HEK293 (cell line): ENCODE results near the gene PRDM11.

Experiments
- CTCF ChIP-seq: fragments of 450-650 bp; formaldehyde crosslinking; IDR thresholded peaks from 2 replicates; pipeline ENCODE4 v1.5.1; 2016; ENCODE audit warnings: missing biosample characterization, missing genetic modification characterization
- KLF1 ChIP-seq: fragments of 450-650 bp; formaldehyde crosslinking; IDR thresholded peaks from 2 replicates; pipeline ENCODE4 v1.5.1; 2016; ENCODE audit warnings: missing biosample characterization, missing genetic modification characterization
- KLF17 ChIP-seq: fragments of 450-650 bp; formaldehyde crosslinking; IDR thresholded peaks from 2 replicates; pipeline ENCODE4 v1.5.1; 2016; ENCODE audit warnings: missing biosample characterization, missing genetic modification characterization
- PATZ1 ChIP-seq: fragments of 450-650 bp; formaldehyde crosslinking; IDR thresholded peaks from 2 replicates; pipeline ENCODE4 v1.5.1; 2016; ENCODE audit warnings: missing biosample characterization, missing genetic modification characterization
- SP3 ChIP-seq: fragments of 450-650 bp; formaldehyde crosslinking; IDR thresholded peaks from 2 replicates; pipeline ENCODE4 v1.5.1; 2016; ENCODE audit warnings: missing biosample characterization, missing genetic modification characterization
- ZNF140 ChIP-seq: fragments of 450-650 bp; formaldehyde crosslinking; IDR thresholded peaks from 2 replicates; pipeline ENCODE4 v1.5.1; 2016; ENCODE audit warnings: missing biosample characterization, missing genetic modification characterization
- ZNF274 ChIP-seq, 2 experiments: fragments of 200-500 bp in 1 of 2; fragments of 450-650 bp in 1 of 2; sonication (Bioruptor generic) in 1 of 2; formaldehyde crosslinking in 1 of 2; IDR thresholded peaks; 2 replicates each; pipeline versions ENCODE4 v1.5.1 to v1.6.1; 2014 to 2016; ENCODE audit warnings: borderline replicate concordance in 1 of 2, inconsistent platforms in 1 of 2, low read length in 1 of 2, missing biosample characterization in 1 of 2, missing genetic modification characterization in 1 of 2
- ZNF335 ChIP-seq: fragments of 450-650 bp; formaldehyde crosslinking; conservative IDR thresholded peaks from 2 replicates; pipeline ENCODE4 v1.5.1; 2016; ENCODE audit warnings: missing biosample characterization, missing genetic modification characterization
- ZNF521 ChIP-seq: fragments of 450-650 bp; formaldehyde crosslinking; IDR thresholded peaks from 2 replicates; pipeline ENCODE4 v1.5.1; 2017; ENCODE audit warnings: missing biosample characterization, mild to moderate bottlenecking, missing genetic modification characterization
- ZNF701 ChIP-seq: fragments of 450-650 bp; formaldehyde crosslinking; IDR thresholded peaks from 2 replicates; pipeline ENCODE4 v1.5.1; 2016; ENCODE audit warnings: missing biosample characterization, missing genetic modification characterization
- ZNF777 ChIP-seq: fragments of 450-650 bp; formaldehyde crosslinking; IDR thresholded peaks from 2 replicates; pipeline ENCODE4 v1.5.1; 2017; ENCODE audit warnings: missing biosample characterization, missing genetic modification characterization, borderline replicate concordance
- TF ChIP-seq, protein P1 (sequence below): fragments of 450-650 bp; formaldehyde crosslinking; IDR thresholded peaks from 2 replicates; pipeline ENCODE4 v1.5.1; 2016; ENCODE audit warnings: missing biosample characterization, missing genetic modification characterization
- TF ChIP-seq, protein P2 (sequence below): fragments of 450-650 bp; IDR thresholded peaks from 2 replicates; pipeline ENCODE4 v1.5.1; 2018; ENCODE audit warnings: missing biosample characterization, mild to moderate bottlenecking, missing genetic modification characterization
- TF ChIP-seq, protein P3 (sequence below): fragments of 450-650 bp; formaldehyde crosslinking; IDR thresholded peaks from 2 replicates; pipeline ENCODE4 v1.5.1; 2016; ENCODE audit warnings: missing biosample characterization, missing genetic modification characterization

DNA sequence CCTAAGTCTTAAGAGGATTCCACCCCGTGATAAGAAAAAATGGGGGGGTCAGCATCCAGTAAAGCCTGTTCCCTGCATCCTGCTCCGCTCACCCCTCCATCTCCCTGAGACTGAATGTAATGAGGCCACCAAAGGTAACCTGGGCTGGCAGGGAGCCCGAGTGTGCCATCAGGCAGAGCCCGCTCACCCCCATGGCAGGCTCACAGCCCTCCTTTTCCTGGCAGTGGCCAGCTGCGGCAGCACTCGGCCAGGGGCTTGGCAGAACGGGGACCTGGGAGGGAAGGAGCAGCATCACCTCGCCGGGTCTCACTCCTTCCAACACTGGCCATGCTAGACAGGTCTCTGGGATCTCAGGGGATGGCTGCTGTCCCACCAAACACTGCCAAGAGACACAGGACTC is 64.4 kb downstream of the PRDM11 start:
- TF ChIP-seq ZNF274 (IDR thresholded peaks at IDR 0.05; ENCODE audit: low read length) (no peak), ZNF274 (tag by site-specific recombination; IDR thresholded peaks at IDR 0.05; ENCODE audit: borderline replicate concordance) (no peak), CTCF (tag by site-specific recombination) (no peak), KLF17 (tag by site-specific recombination) (no peak), ZNF335 (tag by site-specific recombination) (no peak), ZNF701 (tag by site-specific recombination) (no peak), ZNF777 (no peak), PATZ1 (tag by site-specific recombination) (no peak), SP3 (tag by site-specific recombination) (no peak), ZNF521 (no peak), ZNF140 (tag by site-specific recombination) (no peak), KLF1 (tag by site-specific recombination) (no peak)
- TF ChIP-seq, protein P1, sequence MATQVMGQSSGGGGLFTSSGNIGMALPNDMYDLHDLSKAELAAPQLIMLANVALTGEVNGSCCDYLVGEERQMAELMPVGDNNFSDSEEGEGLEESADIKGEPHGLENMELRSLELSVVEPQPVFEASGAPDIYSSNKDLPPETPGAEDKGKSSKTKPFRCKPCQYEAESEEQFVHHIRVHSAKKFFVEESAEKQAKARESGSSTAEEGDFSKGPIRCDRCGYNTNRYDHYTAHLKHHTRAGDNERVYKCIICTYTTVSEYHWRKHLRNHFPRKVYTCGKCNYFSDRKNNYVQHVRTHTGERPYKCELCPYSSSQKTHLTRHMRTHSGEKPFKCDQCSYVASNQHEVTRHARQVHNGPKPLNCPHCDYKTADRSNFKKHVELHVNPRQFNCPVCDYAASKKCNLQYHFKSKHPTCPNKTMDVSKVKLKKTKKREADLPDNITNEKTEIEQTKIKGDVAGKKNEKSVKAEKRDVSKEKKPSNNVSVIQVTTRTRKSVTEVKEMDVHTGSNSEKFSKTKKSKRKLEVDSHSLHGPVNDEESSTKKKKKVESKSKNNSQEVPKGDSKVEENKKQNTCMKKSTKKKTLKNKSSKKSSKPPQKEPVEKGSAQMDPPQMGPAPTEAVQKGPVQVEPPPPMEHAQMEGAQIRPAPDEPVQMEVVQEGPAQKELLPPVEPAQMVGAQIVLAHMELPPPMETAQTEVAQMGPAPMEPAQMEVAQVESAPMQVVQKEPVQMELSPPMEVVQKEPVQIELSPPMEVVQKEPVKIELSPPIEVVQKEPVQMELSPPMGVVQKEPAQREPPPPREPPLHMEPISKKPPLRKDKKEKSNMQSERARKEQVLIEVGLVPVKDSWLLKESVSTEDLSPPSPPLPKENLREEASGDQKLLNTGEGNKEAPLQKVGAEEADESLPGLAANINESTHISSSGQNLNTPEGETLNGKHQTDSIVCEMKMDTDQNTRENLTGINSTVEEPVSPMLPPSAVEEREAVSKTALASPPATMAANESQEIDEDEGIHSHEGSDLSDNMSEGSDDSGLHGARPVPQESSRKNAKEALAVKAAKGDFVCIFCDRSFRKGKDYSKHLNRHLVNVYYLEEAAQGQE (tag by site-specific recombination), result no peak
- TF ChIP-seq, protein P2, sequence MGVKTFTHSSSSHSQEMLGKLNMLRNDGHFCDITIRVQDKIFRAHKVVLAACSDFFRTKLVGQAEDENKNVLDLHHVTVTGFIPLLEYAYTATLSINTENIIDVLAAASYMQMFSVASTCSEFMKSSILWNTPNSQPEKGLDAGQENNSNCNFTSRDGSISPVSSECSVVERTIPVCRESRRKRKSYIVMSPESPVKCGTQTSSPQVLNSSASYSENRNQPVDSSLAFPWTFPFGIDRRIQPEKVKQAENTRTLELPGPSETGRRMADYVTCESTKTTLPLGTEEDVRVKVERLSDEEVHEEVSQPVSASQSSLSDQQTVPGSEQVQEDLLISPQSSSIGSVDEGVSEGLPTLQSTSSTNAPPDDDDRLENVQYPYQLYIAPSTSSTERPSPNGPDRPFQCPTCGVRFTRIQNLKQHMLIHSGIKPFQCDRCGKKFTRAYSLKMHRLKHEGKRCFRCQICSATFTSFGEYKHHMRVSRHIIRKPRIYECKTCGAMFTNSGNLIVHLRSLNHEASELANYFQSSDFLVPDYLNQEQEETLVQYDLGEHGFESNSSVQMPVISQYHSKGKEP (tag by site-specific recombination), result no peak
- TF ChIP-seq, protein P3, sequence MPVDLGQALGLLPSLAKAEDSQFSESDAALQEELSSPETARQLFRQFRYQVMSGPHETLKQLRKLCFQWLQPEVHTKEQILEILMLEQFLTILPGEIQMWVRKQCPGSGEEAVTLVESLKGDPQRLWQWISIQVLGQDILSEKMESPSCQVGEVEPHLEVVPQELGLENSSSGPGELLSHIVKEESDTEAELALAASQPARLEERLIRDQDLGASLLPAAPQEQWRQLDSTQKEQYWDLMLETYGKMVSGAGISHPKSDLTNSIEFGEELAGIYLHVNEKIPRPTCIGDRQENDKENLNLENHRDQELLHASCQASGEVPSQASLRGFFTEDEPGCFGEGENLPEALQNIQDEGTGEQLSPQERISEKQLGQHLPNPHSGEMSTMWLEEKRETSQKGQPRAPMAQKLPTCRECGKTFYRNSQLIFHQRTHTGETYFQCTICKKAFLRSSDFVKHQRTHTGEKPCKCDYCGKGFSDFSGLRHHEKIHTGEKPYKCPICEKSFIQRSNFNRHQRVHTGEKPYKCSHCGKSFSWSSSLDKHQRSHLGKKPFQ (tag by site-specific recombination), result no peak
